IMR-90 (cell line): ENCODE results near the gene PERM1. TPM values are rescaled to one million over a fixed set of nuclear protein-coding genes. Genes with fewer than 3 reads are reported as not detected.

ENCODE experiments used
- ATAC-seq: fragments of 200-7000 bp; cut with Tn5 transposase; 2 replicates; pipeline ENCODE4 v1.9.1; 2020; ENCODE audit warnings: low read depth, mild to moderate bottlenecking, moderate library complexity
- BruUV-seq: library from RNA; stranded (reverse); fragments of 400-500 nt; replicated peaks from 2 replicates; lab custom pipeline; 2021; lab: Mats Ljungman, UMichigan
- CTCF ChIA-PET: fragments of 300-600 bp; formaldehyde crosslinking; extraction: SDS; loops from one replicate; lab custom pipeline; 2021; ENCODE audit warnings: antibody characterized with exemption; lab: Yijun Ruan, JAX
- POLR2A ChIA-PET: fragments of 300-600 bp; sonication (Branson Sonifier 250); formaldehyde crosslinking; loops from one replicate; lab custom pipeline; 2022; ENCODE audit warnings: antibody characterized with exemption; ENCODE audit not compliant: unreplicated experiment; lab: Charles Lee
- DNase-seq: peaks from one replicate; pipeline ENCODE4 v3.0.0; 2013
- H2AFZ ChIP-seq: replicated peaks from 2 replicates; pipeline ENCODE3; 2013; ENCODE audit warnings: low read length, mild to moderate bottlenecking; ENCODE audit not compliant: poor library complexity
- H2AK5ac ChIP-seq: 2 replicates; pipeline ENCODE4 v1.6.1; 2013; ENCODE audit warnings: low read depth, low read length, inconsistent platforms
- H2AK9ac ChIP-seq: replicated peaks from 2 replicates; pipeline ENCODE3; 2013; ENCODE audit warnings: mild to moderate bottlenecking, low read depth, low read length, moderate library complexity; ENCODE audit not compliant: poor library complexity
- H2BK120ac ChIP-seq: 2 replicates; pipeline ENCODE4 v1.6.1; 2013; ENCODE audit warnings: low read depth, low read length, inconsistent platforms
- H2BK15ac ChIP-seq: 3 replicates; pipeline ENCODE4 v1.6.1; 2013; ENCODE audit warnings: low read depth, low read length, inconsistent platforms
- H2BK20ac ChIP-seq: 2 replicates; pipeline ENCODE4 v1.6.1; 2013; ENCODE audit warnings: low read depth, mild to moderate bottlenecking, inconsistent platforms, low read length, moderate library complexity
- H2BK5ac ChIP-seq: 2 replicates; pipeline ENCODE4 v1.6.1; 2013; ENCODE audit warnings: mild to moderate bottlenecking, low read depth, low read length, inconsistent platforms; ENCODE audit not compliant: poor library complexity, severe bottlenecking
- H3K14ac ChIP-seq: replicated peaks from 2 replicates; pipeline ENCODE4 v1.6.1; 2013; ENCODE audit warnings: low read depth, low read length, inconsistent platforms
- H3K18ac ChIP-seq: 2 replicates; pipeline ENCODE4 v1.6.1; 2013; ENCODE audit warnings: low read depth, low read length, control low read depth
- H3K23ac ChIP-seq: 2 replicates; pipeline ENCODE4 v1.6.1; 2013; ENCODE audit warnings: low read depth, low read length, inconsistent platforms
- H3K27ac ChIP-seq: 2 replicates; pipeline ENCODE4 v1.5.1; 2013; ENCODE audit warnings: mild to moderate bottlenecking, control low read depth, low read length; ENCODE audit not compliant: insufficient read depth
- H3K27me3 ChIP-seq: 2 replicates; pipeline ENCODE4 v1.6.1; 2013; ENCODE audit warnings: low read length; ENCODE audit not compliant: control insufficient read depth, insufficient read depth
- H3K36me3 ChIP-seq: 2 replicates; pipeline ENCODE4 v1.6.1; 2013; ENCODE audit warnings: low read length, mixed read lengths; ENCODE audit not compliant: control insufficient read depth, insufficient read depth
- H3K4ac ChIP-seq: 2 replicates; pipeline ENCODE4 v1.6.1; 2013; ENCODE audit warnings: low read depth, low read length, inconsistent platforms
- H3K4me1 ChIP-seq: 2 replicates; pipeline ENCODE4 v1.6.1; 2013; ENCODE audit warnings: low read length, mixed read lengths; ENCODE audit not compliant: control insufficient read depth, insufficient read depth
- H3K4me2 ChIP-seq: 2 replicates; pipeline ENCODE4 v1.6.1; 2013; ENCODE audit warnings: low read depth, mild to moderate bottlenecking, control low read depth, low read length, moderate library complexity
- H3K4me3 ChIP-seq: 2 replicates; pipeline ENCODE4 v1.5.1; 2013; ENCODE audit warnings: low read depth, mild to moderate bottlenecking, control low read depth, low read length, moderate library complexity; ENCODE audit not compliant: insufficient read depth
- H3K56ac ChIP-seq: 2 replicates; pipeline ENCODE4 v1.6.1; 2013; ENCODE audit warnings: low read length, inconsistent platforms; ENCODE audit not compliant: insufficient read depth; ENCODE audit errors: extremely low read depth
- H3K79me1 ChIP-seq, 2 experiments: 2 replicates each; pipeline ENCODE4 v1.6.1; 2013; ENCODE audit warnings: low read length in 2 of 2, inconsistent platforms in 1 of 2, low read depth in 1 of 2
- H3K9ac ChIP-seq: 2 replicates; pipeline ENCODE4 v1.6.1; 2013; ENCODE audit warnings: low read depth, low read length, control low read depth
- H3K9me1 ChIP-seq: 2 replicates; pipeline ENCODE4 v1.6.1; 2013; ENCODE audit warnings: low read length, inconsistent platforms; ENCODE audit not compliant: insufficient read depth
- H3K9me3 ChIP-seq: 2 replicates; pipeline ENCODE4 v1.6.1; 2013; ENCODE audit warnings: low read length; ENCODE audit not compliant: control insufficient read depth, insufficient read depth
- H4K20me1 ChIP-seq: 2 replicates; pipeline ENCODE4 v1.6.1; 2013; ENCODE audit warnings: low read length, inconsistent platforms; ENCODE audit not compliant: insufficient read depth
- H4K5ac ChIP-seq: 2 replicates; pipeline ENCODE4 v1.6.1; 2013; ENCODE audit warnings: mild to moderate bottlenecking, low read depth, low read length, control low read depth
- H4K8ac ChIP-seq, 2 experiments: 2 replicates each; pipeline ENCODE4 v1.6.1; 2013; ENCODE audit warnings: low read depth in 2 of 2, low read length in 2 of 2, control low read depth in 1 of 2, inconsistent platforms in 1 of 2
- H4K91ac ChIP-seq: 2 replicates; pipeline ENCODE4 v1.6.1; 2013; ENCODE audit warnings: low read depth, low read length, inconsistent platforms; ENCODE audit not compliant: insufficient read depth
- MAZ ChIP-seq: IDR thresholded peaks from 2 replicates; pipeline ENCODE4 v1.6.1; 2012; ENCODE audit warnings: low read depth, mild to moderate bottlenecking, low read length, improper control_type of control experiment, moderate library complexity, borderline replicate concordance
- RAD21 ChIP-seq: IDR thresholded peaks from 2 replicates; pipeline ENCODE4 v1.6.1; 2012; ENCODE audit warnings: low read length, improper control_type of control experiment
- SMC3 ChIP-seq: fragments of 150-350 bp; IDR thresholded peaks from 2 replicates; pipeline ENCODE4 v1.6.1; 2016; ENCODE audit warnings: low read depth, mild to moderate bottlenecking, antibody characterized with exemption, low read length, moderate library complexity
- WGBS, 2 experiments: methylation state at CpG; one replicate each; pipeline versions ENCODE4 v1.1.5 to v1.1.7; 2013; ENCODE audit warnings: missing lambda C conversion rate in 2 of 2; ENCODE audit not compliant: insufficient read length in 1 of 2; ENCODE audit errors: extremely low coverage in 2 of 2; 5-methylcytosine and 5-hydroxymethylcytosine counted together
- dilution Hi-C: fragments of 300-500 bp; cut with HindIII; formaldehyde crosslinking; loops from one replicate; pipeline ENCODE4 v1.14.3; 2018; ENCODE audit warnings: low sequenced_read_pairs; ENCODE audit not compliant: unreplicated experiment
- in situ Hi-C: fragments of 300-500 bp; cut with MboI; formaldehyde crosslinking; loops from 3 replicates; pipeline ENCODE4 v1.14.3; 2019; ENCODE audit warnings: low sequenced_read_pairs, inconsistent platforms, mixed read lengths
- intact Hi-C: fragments of 100-400 bp; cut with micrococcal nuclease; formaldehyde crosslinking; loops from 2 replicates; pipeline ENCODE4 v1.10.0; 2022
- polyA plus RNA-seq, 3 experiments: library from polyadenylated mRNA; depleted of rRNA; stranded (reverse); fragments of >200 nt; gene quantifications; 2 replicates each; pipeline ENCODE4 v1.2.3, GENCODE V29; 2012; ENCODE audit warnings: low replicate concordance in 1 of 3
- total RNA-seq: library from RNA; depleted of rRNA; stranded (reverse); fragments of >200 nt; gene quantifications from 2 replicates; pipeline ENCODE4 v1.2.3, GENCODE V29; 2012

The PERM1 gene
- total and polyA plus RNA-seq, 2 of the 4 experiments (the other 2 are of a cell fraction): not detected

GRCh38 chr1:960363-961131 is 21.3 kb downstream of the PERM1 start, which contains the start of gene KLHL17:
TSS of gene KLHL17 (plus strand) at chr1:960584. CDS start at chr1:960694, 110 bp downstream.
- Histone ChIP-seq H3K36me3 (peaks cover 34% of the 10 kb centered on the region), H3K9ac (peak within 1 kb of the TSS; percentile 59), H2BK120ac (0 out of 2 replicates have a peak within 1 kb of the TSS, but pooled peaks have one; percentile 54), H3K14ac (no peak within 1 kb of the TSS), H3K18ac (no peak within 1 kb of the TSS; the same call in 1 of the 2 replicates), H2BK5ac (peak within 1 kb of the TSS; percentile 40), H3K27me3 (no peaks in the 10 kb centered on the region), H4K20me1 (peaks cover 15% of the 10 kb centered on the region), H3K56ac (no peak within 1 kb of the TSS), H4K91ac (no peak within 1 kb of the TSS; the same call in 1 of the 2 replicates), H3K23ac (no peak within 1 kb of the TSS), H4K8ac (peak within 1 kb of the TSS; percentile 78 to 81; a peak in 2 of 4 replicates), H3K4me3 (peak within 1 kb of the TSS; percentile 91), H3K4me1 (peaks cover 10% of the 10 kb centered on the region), H3K27ac (peak within 1 kb of the TSS; percentile 71), H3K4ac (peak within 1 kb of the TSS; percentile 50; the same call in 1 of the 2 replicates), H2BK15ac (no peak within 1 kb of the TSS; the same call in 2 of the 3 replicates), H3K9me3 (no peaks in the 10 kb centered on the region), H2BK20ac (no peak within 1 kb of the TSS), H3K79me1 (peaks cover 12 to 47% of the 10 kb centered on the region in 2 experiments), H3K9me1 (0 out of 2 replicates have a peak, but pooled peaks cover 8% of the 10 kb centered on the region), H2AK9ac (peak within 1 kb of the TSS; percentile 94), H3K4me2 (peak within 1 kb of the TSS; percentile 68), H2AK5ac (peak within 1 kb of the TSS; percentile 74), H4K5ac (no peak within 1 kb of the TSS; the same call in 1 of the 2 replicates), H2AFZ (peak within 1 kb of the TSS; percentile 89)
- BruUV-seq: no TSS peak
- CTCF ChIA-PET: no interaction called here
- DNase-seq (peak; percentile 45), ATAC-seq (peak; percentile 85)
- WGBS, 2 experiments: 0% methylated on average over 36 of the region's 109 CpGs; no CpG with 5 or more reads in 1 of the 2 experiments
- dilution Hi-C loops (no loop called here), in situ Hi-C loops (no loop called here), intact Hi-C loops (no loop called here)
- TF ChIP-seq SMC3: no peak
- TF ChIP-seq MAZ: peak; percentile 98
- no peak for TF ChIP-seq RAD21
- POLR2A ChIA-PET: interaction anchor here (0.6 kb wide), 1 partner anchor 391 kb away, joined by 3 read pairs; no protein-coding TSS in a partner anchor
